H1 (cell line): Measurements from ENCODE around the gene FBXL17. TPM values are rescaled to one million over a fixed set of nuclear protein-coding genes. Genes with fewer than 3 reads are reported as not detected.

Experiments
- CTCF ChIA-PET: fragments of 300-600 bp; sonication (Branson Sonifier 250); formaldehyde crosslinking; loops from one replicate; lab custom pipeline; 2021; ENCODE audit not compliant: partially characterized antibody; lab: Charles Lee
- POLR2A ChIA-PET: fragments of 300-600 bp; sonication (Branson Sonifier 250); formaldehyde crosslinking; loops from one replicate; lab custom pipeline; 2021; ENCODE audit warnings: inconsistent platforms; ENCODE audit not compliant: partially characterized antibody; lab: Charles Lee
- DNase-seq, 2 experiments: peaks; one replicate each; pipeline versions ENCODE4 v3.0.0 to v3.0.0-alpha.2; 2010 to 2022; ENCODE audit warnings: low spot score in 2 of 2, low read depth in 1 of 2, mixed read lengths in 1 of 2
- FAIRE-seq: peaks from 2 replicates; lab custom pipeline; 2011; peaks lifted over from hg19 to GRCh38; lab: Jason Lieb, UNC
- H2AFZ ChIP-seq: 2 replicates; pipeline ENCODE4 v1.8.1; 2012; ENCODE audit warnings: low read length, inconsistent platforms
- H2AK5ac ChIP-seq: 2 replicates; pipeline ENCODE4 v1.6.1; 2013; ENCODE audit warnings: low read depth, low read length
- H2BK120ac ChIP-seq: replicated peaks from 2 replicates; pipeline ENCODE3; 2013; ENCODE audit warnings: low read depth, low read length, inconsistent platforms
- H2BK12ac ChIP-seq: 2 replicates; pipeline ENCODE4 v1.6.1; 2013; ENCODE audit warnings: low read depth, low read length
- H2BK15ac ChIP-seq: 2 replicates; pipeline ENCODE4 v1.6.1; 2013; ENCODE audit warnings: low read length
- H2BK20ac ChIP-seq: 2 replicates; pipeline ENCODE4 v1.6.1; 2013; ENCODE audit warnings: low read length
- H2BK5ac ChIP-seq: 2 replicates; pipeline ENCODE4 v1.6.1; 2013; ENCODE audit warnings: low read depth, low read length
- H3K14ac ChIP-seq: 2 replicates; pipeline ENCODE4 v1.6.1; 2013; ENCODE audit warnings: inconsistent platforms; ENCODE audit not compliant: insufficient read length
- H3K18ac ChIP-seq: 2 replicates; pipeline ENCODE4 v1.6.1; 2013; ENCODE audit warnings: low read length; ENCODE audit errors: extremely low read depth
- H3K23ac ChIP-seq: 2 replicates; pipeline ENCODE4 v1.6.1; 2013; ENCODE audit warnings: inconsistent platforms; ENCODE audit not compliant: insufficient read length
- H3K23me2 ChIP-seq: 2 replicates; pipeline ENCODE4 v1.6.1; 2013; ENCODE audit warnings: low read depth, low read length
- H3K27ac ChIP-seq: 2 replicates; pipeline ENCODE4 v1.6.1; 2011; ENCODE audit warnings: low read depth, low read length, inconsistent platforms
- H3K27me3 ChIP-seq, 4 experiments: replicated peaks in 1 of 4; 1 replicate in 1 of 4; 2 replicates in 3 of 4; pipeline versions ENCODE4 v1.6.1 to v1.8.1; 2011 to 2013; ENCODE audit warnings: low read length in 3 of 4, mild to moderate bottlenecking in 3 of 4, inconsistent platforms in 2 of 4, mixed read lengths in 2 of 4, moderate library complexity in 1 of 4; ENCODE audit not compliant: control insufficient read depth in 3 of 4, insufficient read depth in 3 of 4; ENCODE audit errors: extremely low read depth in 1 of 4
- H3K36me3 ChIP-seq, 4 experiments: 2 replicates each; pipeline versions ENCODE4 v1.6.1 to v1.8.1; 2011 to 2013; ENCODE audit warnings: mild to moderate bottlenecking in 4 of 4, low read length in 3 of 4, moderate library complexity in 2 of 4, control low read depth in 1 of 4, inconsistent platforms in 1 of 4; ENCODE audit not compliant: insufficient read depth in 4 of 4, control insufficient read depth in 2 of 4
- H3K4ac ChIP-seq: replicated peaks from 2 replicates; pipeline ENCODE3; 2013; ENCODE audit warnings: low read length, low read depth, mixed read lengths, inconsistent platforms; ENCODE audit not compliant: insufficient read length
- H3K4me1 ChIP-seq, 4 experiments: replicated peaks in 1 of 4; 1 replicate in 1 of 4; 2 replicates in 3 of 4; pipeline versions ENCODE4 v1.6.1 to v1.8.1; 2011 to 2013; ENCODE audit warnings: low read length in 3 of 4, inconsistent platforms in 2 of 4, mixed read lengths in 1 of 4; ENCODE audit not compliant: insufficient read depth in 4 of 4, control insufficient read depth in 3 of 4
- H3K4me2 ChIP-seq, 2 experiments: 2 replicates each; pipeline versions ENCODE4 v1.6.1 to v1.8.1; 2011 to 2013; ENCODE audit warnings: low read depth in 2 of 2, low read length in 2 of 2, control low read depth in 1 of 2, inconsistent platforms in 1 of 2, mild to moderate bottlenecking in 1 of 2; ENCODE audit not compliant: insufficient read depth in 1 of 2
- H3K4me3 ChIP-seq, 4 experiments: fragments of 200-600, 300-600 bp in 1 of 4; sonication (generic), shearing (Covaris generic), sonication (Bioruptor Twin) in 1 of 4; 2 replicates each; pipeline versions ENCODE4 v1.5.1 to v1.8.1; 2011 to 2016; ENCODE audit warnings: low read length in 4 of 4, low read depth in 3 of 4, control low read depth in 2 of 4, inconsistent platforms in 2 of 4, mild to moderate bottlenecking in 2 of 4, mixed read lengths in 1 of 4, moderate library complexity in 1 of 4; ENCODE audit not compliant: insufficient read depth in 2 of 4; ENCODE audit errors: extremely low read depth in 1 of 4
- H3K56ac ChIP-seq: replicated peaks from 2 replicates; pipeline ENCODE3; 2013; ENCODE audit warnings: low read depth, mild to moderate bottlenecking, mixed read lengths, low read length, inconsistent platforms; ENCODE audit not compliant: insufficient read length
- H3K79me1 ChIP-seq: 2 replicates; pipeline ENCODE4 v1.6.1; 2013; ENCODE audit warnings: low read depth, low read length, control low read depth
- H3K79me2 ChIP-seq, 2 experiments: 2 replicates each; pipeline versions ENCODE4 v1.6.1 to v1.8.1; 2012 to 2013; ENCODE audit warnings: low read length in 2 of 2, mild to moderate bottlenecking in 2 of 2, inconsistent platforms in 1 of 2; ENCODE audit not compliant: insufficient read depth in 2 of 2, control insufficient read depth in 1 of 2
- H3K9ac ChIP-seq, 4 experiments: replicated peaks in 1 of 4; 1 replicate in 1 of 4; 2 replicates in 3 of 4; pipeline versions ENCODE4 v1.6.1 to v1.8.1; 2011 to 2013; ENCODE audit warnings: low read depth in 3 of 4, low read length in 3 of 4, control low read depth in 2 of 4, mild to moderate bottlenecking in 2 of 4, moderate library complexity in 2 of 4, inconsistent platforms in 1 of 4; ENCODE audit errors: extremely low read depth in 1 of 4
- H3K9me3 ChIP-seq, 2 experiments: 2 replicates each; pipeline versions ENCODE4 v1.6.1 to v1.8.1; 2012 to 2013; ENCODE audit warnings: mild to moderate bottlenecking in 2 of 2, moderate library complexity in 2 of 2, control low read depth in 1 of 2, inconsistent platforms in 1 of 2, low read depth in 1 of 2, low read length in 1 of 2, mixed read lengths in 1 of 2; ENCODE audit not compliant: insufficient read depth in 2 of 2
- H4K20me1 ChIP-seq, 2 experiments: replicated peaks in 1 of 2; 2 replicates each; pipeline versions ENCODE3 to v1.8.1; 2011 to 2013; ENCODE audit warnings: inconsistent platforms in 2 of 2, low read length in 2 of 2, mild to moderate bottlenecking in 1 of 2; ENCODE audit not compliant: insufficient read depth in 2 of 2, control insufficient read depth in 1 of 2
- H4K5ac ChIP-seq: 2 replicates; pipeline ENCODE4 v1.6.1; 2013; ENCODE audit warnings: low read length, low read depth, mixed read lengths, inconsistent platforms; ENCODE audit not compliant: insufficient read length
- H4K8ac ChIP-seq: 2 replicates; pipeline ENCODE4 v1.8.0; 2013; ENCODE audit warnings: mild to moderate bottlenecking, moderate library complexity, low read length, inconsistent platforms; ENCODE audit not compliant: insufficient read depth; ENCODE audit errors: extremely low read depth
- H4K91ac ChIP-seq: replicated peaks from 2 replicates; pipeline ENCODE3; 2013; ENCODE audit warnings: low read length, mixed read lengths, inconsistent platforms; ENCODE audit not compliant: insufficient read length
- CBX5 ChIP-seq: fragments of 300-800, 300-1000 bp; sonication (generic); IDR thresholded peaks from 2 replicates; pipeline ENCODE4 v1.7.1; 2016; ENCODE audit warnings: antibody characterized with exemption, low read length, low read depth
- WGBS, 2 experiments: shearing (Covaris generic) in 1 of 2; methylation state at CpG; one replicate each; pipeline versions ENCODE4 v1.1.6 to v1.1.7; 2013 to 2015; ENCODE audit warnings: low lambda C conversion rate in 2 of 2, mixed read lengths in 2 of 2, inconsistent platforms in 1 of 2, low coverage in 1 of 2, missing lambda C conversion rate in 1 of 2; ENCODE audit not compliant: insufficient replicate concordance in 2 of 2, insufficient coverage in 1 of 2, insufficient read length in 1 of 2; ENCODE audit errors: extremely low coverage in 1 of 2, missing lambda C conversion rate in 1 of 2; 5-methylcytosine and 5-hydroxymethylcytosine counted together
- polyA plus RNA-seq, 7 experiments: library from polyadenylated mRNA; depleted of rRNA in 3 of 7; stranded (reverse) in 5 of 7; unstranded in 2 of 7; fragments of >200 nt in 5 of 7; fragments of 200-250 nt in 2 of 7; gene quantifications; 1 replicate in 5 of 7; 2 replicates in 1 of 7; 4 replicates in 1 of 7; pipeline versions ENCODE4 v1.2.1 to v1.2.3, GENCODE V29; 2011 to 2013; ENCODE audit warnings: missing spikeins in 2 of 7, mixed read lengths in 2 of 7
- total RNA-seq: library from RNA; stranded (reverse); fragmentation: NEBNext Ultra II Directional; extraction: Animal tissue kit (Norgen Biotek cat#: 25700); gene quantifications from 2 replicates; pipeline ENCODE4 v1.2.1, GENCODE V29; 2021

The FBXL17 gene
- total and polyA plus RNA-seq, 2 of the 8 experiments (the other 6 are each of a cell fraction or from before 2014, with no cell fraction given), result 0.35 to 4.3 TPM

DNA sequence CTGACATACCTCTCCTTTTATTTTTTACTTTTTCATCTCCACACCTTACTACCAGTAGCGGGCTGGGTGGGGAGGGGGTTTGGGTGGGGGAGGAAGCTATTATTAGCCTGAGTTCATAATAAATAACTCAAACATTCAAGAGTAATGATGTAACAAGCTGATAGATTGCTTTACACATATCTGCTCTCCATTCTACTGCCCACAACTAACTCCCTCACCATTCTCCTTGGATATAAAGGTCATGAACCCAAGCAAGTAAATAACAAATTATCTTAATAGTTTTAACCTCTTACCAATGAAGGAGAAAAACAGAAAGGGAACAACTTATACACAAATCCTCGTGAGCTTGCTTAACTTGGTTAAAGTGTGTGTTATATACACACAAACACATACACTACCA, 15.4 kb downstream of the FBXL17 start:
- 72% methylated on average over 2 of the region's 2 CpGs; no CpG with 5 or more reads in 1 of the 2 experiments for WGBS, 2 experiments
- ChIA-PET CTCF (no interaction called here), POLR2A (no interaction called here)

More for the DNA sequence above, 15.4 kb downstream of the FBXL17 start:
- Histone ChIP-seq H3K79me1 (no peaks in the 10 kb centered on the region), H2BK12ac (no peak overlapping the region), H3K9me3 (no peaks in the 10 kb centered on the region), H3K56ac (no peak overlapping the region), H3K4me1 (no peaks in the 10 kb centered on the region), H3K18ac (no peak overlapping the region), H4K5ac (no peak overlapping the region), H3K4ac (no peak overlapping the region), H2AFZ (no peak overlapping the region), H3K23me2 (no peaks in the 10 kb centered on the region), H2BK15ac (no peak overlapping the region), H3K23ac (no peak overlapping the region), H2AK5ac (no peak overlapping the region), H4K20me1 (no peaks in the 10 kb centered on the region), H2BK20ac (no peak overlapping the region), H2BK5ac (no peak overlapping the region), H3K9ac (no peak overlapping the region), H2BK120ac (no peak overlapping the region), H3K4me2 (no peak overlapping the region), H3K4me3 (no peak overlapping the region), H4K8ac (no peak overlapping the region), H4K91ac (no peak overlapping the region), H3K36me3 (no peaks in the 10 kb centered on the region), H3K27ac (no peak overlapping the region), H3K27me3 (no peaks in the 10 kb centered on the region), H3K14ac (no peak overlapping the region), H3K79me2 (no peaks in the 10 kb centered on the region; a peak in 1 of 4 replicates)
- TF ChIP-seq CBX5, result no peak
- no peak for DNase-seq
- FAIRE-seq, result no peak
